ENCODE measurements around the gene COL9A1.

DNA sequence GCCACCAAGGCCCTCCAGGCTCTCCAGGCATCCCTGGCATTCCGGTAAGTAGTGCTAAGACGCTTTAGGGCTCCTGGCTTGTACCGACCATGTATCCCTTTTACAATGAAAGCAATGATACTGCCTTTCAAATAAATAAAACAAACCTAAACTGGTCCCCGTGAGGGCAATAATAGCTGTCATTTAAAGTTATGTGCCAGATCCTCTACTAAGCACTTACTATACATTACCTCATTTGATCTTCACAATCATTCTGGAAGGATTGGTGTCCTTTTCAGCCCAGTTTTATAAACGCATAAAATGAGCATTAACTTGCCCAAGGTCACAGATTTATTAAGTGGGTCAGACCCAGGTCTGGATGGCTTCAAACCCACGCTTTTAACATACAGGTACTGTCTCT, 114.7 kb downstream of the COL9A1 start:
- no peak for TF ChIP-seq POLR2AphosphoS5 (IDR thresholded peaks at IDR 0.05; ENCODE audit: insufficient read depth in 1 of 2, low read depth in 1 of 2)
- TF ChIP-seq, protein P1, sequence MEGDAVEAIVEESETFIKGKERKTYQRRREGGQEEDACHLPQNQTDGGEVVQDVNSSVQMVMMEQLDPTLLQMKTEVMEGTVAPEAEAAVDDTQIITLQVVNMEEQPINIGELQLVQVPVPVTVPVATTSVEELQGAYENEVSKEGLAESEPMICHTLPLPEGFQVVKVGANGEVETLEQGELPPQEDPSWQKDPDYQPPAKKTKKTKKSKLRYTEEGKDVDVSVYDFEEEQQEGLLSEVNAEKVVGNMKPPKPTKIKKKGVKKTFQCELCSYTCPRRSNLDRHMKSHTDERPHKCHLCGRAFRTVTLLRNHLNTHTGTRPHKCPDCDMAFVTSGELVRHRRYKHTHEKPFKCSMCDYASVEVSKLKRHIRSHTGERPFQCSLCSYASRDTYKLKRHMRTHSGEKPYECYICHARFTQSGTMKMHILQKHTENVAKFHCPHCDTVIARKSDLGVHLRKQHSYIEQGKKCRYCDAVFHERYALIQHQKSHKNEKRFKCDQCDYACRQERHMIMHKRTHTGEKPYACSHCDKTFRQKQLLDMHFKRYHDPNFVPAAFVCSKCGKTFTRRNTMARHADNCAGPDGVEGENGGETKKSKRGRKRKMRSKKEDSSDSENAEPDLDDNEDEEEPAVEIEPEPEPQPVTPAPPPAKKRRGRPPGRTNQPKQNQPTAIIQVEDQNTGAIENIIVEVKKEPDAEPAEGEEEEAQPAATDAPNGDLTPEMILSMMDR (IDR thresholded peaks at IDR 0.05), result no peak
